GM19395 (cell line): Measurements from ENCODE around the gene SNORC.

ENCODE experiments used
- ATAC-seq: cut with Tn5 transposase; IDR thresholded peaks from one replicate; pipeline ENCODE4 v1.9.1; 2021; ENCODE audit warnings: mild to moderate bottlenecking, moderate library complexity; ENCODE audit not compliant: unreplicated experiment

Gene SNORC

DNA sequence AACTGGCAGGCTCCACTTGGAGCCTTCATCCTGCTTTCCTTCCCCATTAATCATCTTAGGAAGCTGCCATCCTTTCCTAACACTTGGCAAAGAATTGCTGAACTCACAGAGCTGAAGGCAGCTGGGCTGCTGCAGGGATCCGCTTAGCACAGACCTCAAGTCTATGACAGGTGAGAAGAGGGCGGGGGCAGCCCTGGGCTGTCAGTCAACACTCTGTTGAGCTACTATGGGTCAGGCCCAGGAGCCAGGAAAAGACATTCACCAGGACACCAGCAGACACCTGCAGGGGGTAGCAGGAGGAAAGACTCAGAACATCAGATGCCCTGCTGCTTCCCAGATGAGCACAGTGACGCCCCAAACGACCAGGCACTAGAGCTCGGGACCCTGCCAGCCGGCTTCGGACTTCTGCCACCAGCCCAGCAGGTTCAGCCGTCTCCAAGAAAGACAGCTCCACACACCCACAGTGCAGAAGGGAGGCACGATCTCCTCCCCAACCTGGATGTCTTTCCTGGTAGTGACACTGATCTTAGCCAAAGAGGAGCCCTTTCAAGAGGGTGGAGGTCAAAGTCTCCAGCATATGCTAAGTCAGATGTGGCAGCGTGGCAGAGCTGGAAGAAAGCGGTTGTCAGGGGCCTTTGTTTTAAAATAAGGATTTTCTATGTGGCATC lies 55.2 kb downstream of the SNORC start:
- ATAC-seq = no peak

DNA sequence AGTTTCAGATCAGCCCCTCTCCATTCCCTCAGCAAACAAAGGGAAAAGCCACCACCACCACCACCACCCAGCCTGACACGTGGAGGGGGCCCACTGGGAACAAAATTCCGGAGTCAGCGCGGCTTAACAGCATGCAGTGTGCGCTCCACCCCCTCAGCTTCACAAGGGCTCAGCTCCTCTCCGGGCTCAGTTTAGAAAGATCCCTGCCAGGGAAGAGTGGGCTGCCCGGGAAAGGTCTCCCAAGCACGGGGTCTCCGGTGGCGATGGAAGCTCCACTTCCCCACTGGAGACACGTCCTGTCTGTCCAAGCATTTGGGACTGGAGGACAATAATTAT lies 55.7 kb downstream of the SNORC start:
- no peak for ATAC-seq

DNA sequence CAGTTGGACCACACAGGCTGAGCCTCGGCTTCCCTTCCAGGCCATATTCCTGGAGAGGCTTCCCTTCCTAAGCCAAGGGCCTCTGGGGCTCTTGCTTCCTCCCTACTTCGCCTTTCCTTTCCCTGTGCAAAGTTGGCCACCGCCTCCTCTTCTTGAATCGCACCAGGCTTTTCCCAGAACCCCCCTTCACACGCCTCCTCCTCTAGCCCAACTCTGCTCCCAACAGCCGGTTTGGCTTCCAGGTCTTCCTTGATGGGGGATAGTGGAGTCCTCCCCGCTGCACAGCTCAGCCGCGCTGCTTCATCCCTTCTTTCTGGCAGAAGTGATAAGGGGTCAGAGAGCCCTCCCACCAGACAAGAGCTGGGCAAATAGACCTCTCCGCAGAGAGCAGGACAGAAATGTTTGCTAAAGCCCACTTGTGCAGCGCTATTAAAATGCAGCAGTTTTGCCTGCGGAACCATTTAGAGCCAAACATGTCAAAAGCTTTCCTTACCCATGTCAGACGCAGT lies 56.4 kb downstream of the SNORC start:
- ATAC-seq = no peak

DNA sequence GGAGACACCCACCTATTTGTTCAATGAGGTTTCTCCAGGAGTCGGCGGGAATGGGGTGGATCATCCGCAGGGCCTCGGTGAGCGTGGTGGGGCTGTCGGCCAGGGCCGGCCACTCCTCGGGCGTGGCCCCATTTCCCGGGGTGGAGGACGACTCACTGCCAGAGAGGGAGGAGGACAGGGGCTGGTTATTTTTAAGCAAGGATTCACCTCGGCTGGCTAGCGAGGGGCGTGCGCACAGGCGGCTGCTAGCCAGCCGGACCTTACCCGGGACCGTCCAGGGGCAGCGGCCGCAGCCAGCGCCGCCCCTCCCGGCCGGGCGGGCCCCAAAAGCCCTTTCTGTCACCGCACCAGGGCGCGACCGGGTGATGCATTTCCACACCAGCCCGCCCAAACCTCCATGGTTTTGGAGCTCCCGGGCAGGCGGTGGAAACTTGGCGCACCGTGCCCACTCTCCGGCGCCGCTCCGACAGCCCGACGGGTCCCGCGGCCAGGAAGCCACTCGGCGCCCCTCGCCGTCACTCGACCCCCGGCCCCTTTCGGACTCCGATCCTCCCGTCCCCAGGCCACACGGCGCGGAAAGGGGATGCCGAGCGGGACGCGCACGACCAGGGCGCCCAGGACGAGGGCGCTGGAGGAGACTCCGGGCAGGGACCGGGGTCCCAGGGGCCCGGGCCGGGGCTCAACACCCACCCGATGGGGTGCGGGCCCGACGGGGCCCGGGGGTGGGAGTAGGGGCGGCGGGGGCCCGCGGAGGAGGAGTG lies 57.1 kb downstream of the SNORC start:
- ATAC-seq = no peak

DNA sequence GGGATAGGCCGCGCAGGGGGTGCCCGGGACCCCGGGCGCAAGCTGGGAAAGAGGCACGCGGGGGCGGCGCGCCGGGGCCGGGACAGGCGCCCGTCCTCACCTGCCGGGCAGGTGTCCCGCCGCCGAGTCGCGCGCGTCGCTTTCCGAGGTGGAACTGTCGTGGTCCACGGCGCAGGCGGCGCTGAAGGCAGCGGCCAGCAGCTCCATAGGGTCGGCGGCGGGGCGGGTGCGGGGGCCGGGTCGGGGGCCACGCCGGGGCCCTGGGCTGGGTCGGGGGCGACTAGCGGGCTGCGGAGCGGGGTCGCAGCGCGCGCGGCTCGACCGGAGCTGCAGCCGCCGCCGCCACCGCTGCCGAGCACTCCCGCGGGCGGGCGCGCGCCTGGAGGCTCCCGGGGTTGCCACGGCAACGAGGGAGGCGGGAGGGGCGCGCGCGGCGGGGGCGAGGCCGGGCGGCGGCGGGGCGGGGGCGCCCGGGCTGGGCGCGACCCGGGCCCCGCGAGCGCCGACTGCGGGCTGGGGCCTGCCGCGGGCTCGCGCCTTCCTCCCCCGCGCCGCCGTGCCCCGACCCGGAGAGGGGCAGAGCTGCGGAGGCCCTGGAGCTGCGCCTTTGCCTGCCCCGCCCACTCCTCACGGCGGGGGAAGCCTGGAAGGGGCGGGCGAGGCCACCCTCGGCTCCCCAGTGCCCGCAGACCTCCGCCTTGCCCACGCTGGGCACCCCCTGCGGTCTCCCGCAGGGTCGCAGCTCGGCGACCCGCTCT lies 57.9 kb downstream of the SNORC start:
- no peak for ATAC-seq
